ENCODE results near the gene SLC17A5. TPM values are rescaled to one million over a fixed set of nuclear protein-coding genes. Genes with fewer than 3 reads are reported as not detected.
"Not testable (repeated sequence)": the region's sequence is repeated elsewhere in the genome, so short reads cannot be mapped to it uniquely, and the experiment has no call there.

Gene SLC17A5
- polyA plus RNA-seq, 1 experiment: 13.2 TPM

DNA sequence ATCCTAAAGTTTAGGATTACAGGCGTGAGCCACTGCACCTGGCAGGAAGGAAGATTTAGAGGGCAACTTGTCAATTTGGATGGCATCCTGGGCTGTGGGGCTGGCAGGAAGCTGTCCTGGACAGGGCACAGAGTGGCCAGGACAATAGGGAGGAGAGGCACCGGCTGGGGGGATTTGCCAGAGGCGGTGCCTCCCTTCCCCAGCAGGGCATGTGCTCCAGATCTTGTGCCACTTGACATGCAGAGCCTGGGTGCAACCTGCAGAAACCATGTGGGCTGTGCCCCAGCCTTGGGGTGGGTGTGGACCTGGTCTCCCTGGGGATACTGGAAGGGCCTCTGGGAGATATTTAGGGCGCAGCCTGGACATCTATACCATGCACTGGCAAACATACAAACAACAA is 74.4 kb downstream of the SLC17A5 start:
- H3K36me3 ChIP-seq (ENCODE audit: control insufficient read depth, insufficient read depth, low read length): no peaks in the 10 kb centered on the region
- H3K27me3 ChIP-seq (ENCODE audit: control insufficient read depth, insufficient read depth, low read length): no peaks in the 10 kb centered on the region
- CTCF ChIA-PET: interaction anchor here (1.0 to 3.0 kb wide), 6 partner anchors 14 to 344 kb away, joined by 3 to 22 read pairs (median 6); partner anchors contain the start of gene EEF1A1
- no peak for DNase-seq (ENCODE audit: low read depth)
- TF ChIP-seq CTCF (IDR thresholded peaks at IDR 0.05; ENCODE audit: insufficient read depth, low read depth, low read length): no peak
- POLR2A ChIA-PET: interaction anchor here (0.6 to 2.1 kb wide), 3 partner anchors 11 to 1037 kb away, joined by 10 to 34 read pairs (median 11); partner anchors contain the start of gene EEF1A1
- no peak overlapping the region for H3K4me3 ChIP-seq (ENCODE audit: low read depth, low read length)

GRCh38 chr6:73577676-73578075 is 76.1 kb downstream of the SLC17A5 start:
- CTCF ChIA-PET: interaction anchor here (0.6 to 0.8 kb wide), 2 partner anchors 31 to 38 kb away, joined by 3 read pairs; no protein-coding TSS in a partner anchor
- POLR2A ChIA-PET: no interaction called here
- no peak for DNase-seq (ENCODE audit: low read depth)

GRCh38 chr6:73572531-73572930 is 81.3 kb downstream of the SLC17A5 start:
- H3K27me3 ChIP-seq (ENCODE audit: control insufficient read depth, insufficient read depth, low read length); DNase-seq (ENCODE audit: low read depth); H3K4me3 ChIP-seq (ENCODE audit: low read depth, low read length); POLR2A ChIA-PET; H3K36me3 ChIP-seq (ENCODE audit: control insufficient read depth, insufficient read depth, low read length): not testable (repeated sequence)
- CTCF ChIA-PET: interaction anchor here (1.7 kb wide), 1 partner anchor 8 kb away, joined by 13 read pairs; no protein-coding TSS in a partner anchor

More at GRCh38 chr6:73577676-73578075, 76.1 kb downstream of the SLC17A5 start:
- H3K4me3 ChIP-seq (ENCODE audit: low read depth, low read length): no peak overlapping the region
- no peak for TF ChIP-seq CTCF (IDR thresholded peaks at IDR 0.05; ENCODE audit: insufficient read depth, low read depth, low read length)
- no peaks in the 10 kb centered on the region for H3K36me3 ChIP-seq (ENCODE audit: control insufficient read depth, insufficient read depth, low read length)
- no peaks in the 10 kb centered on the region for H3K27me3 ChIP-seq (ENCODE audit: control insufficient read depth, insufficient read depth, low read length)

GRCh38 chr6:73571218-73572181 is 82.3 kb downstream of the SLC17A5 start:
- H3K27me3 ChIP-seq (ENCODE audit: control insufficient read depth, insufficient read depth, low read length); H3K4me3 ChIP-seq (ENCODE audit: low read depth, low read length); POLR2A ChIA-PET; DNase-seq (ENCODE audit: low read depth); H3K36me3 ChIP-seq (ENCODE audit: control insufficient read depth, insufficient read depth, low read length): not testable (repeated sequence)
- CTCF ChIA-PET: interaction anchor here (1.7 kb wide), 1 partner anchor 9 kb away, joined by 13 read pairs; no protein-coding TSS in a partner anchor

DNA sequence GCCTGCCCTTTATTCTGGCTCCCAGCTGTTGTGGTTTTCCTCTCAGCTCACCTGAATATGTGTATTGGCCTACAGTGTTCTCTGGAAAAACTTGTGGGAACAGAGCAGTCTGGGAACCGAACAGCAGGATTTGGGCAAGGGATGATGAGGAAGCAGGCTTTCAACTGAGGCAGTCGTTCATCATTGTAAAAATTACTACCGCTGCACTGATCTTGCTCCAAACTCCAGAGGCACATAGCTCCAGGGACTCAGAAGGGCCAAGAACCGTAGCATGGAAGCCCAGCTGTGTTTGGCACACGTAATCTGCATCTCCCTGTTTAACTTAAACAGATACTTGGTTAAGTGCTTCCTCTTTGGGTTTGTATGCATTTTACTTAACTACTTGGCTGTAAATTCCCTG is 84.7 kb downstream of the SLC17A5 start:
- Histone ChIP-seq H3K36me3 (ENCODE audit: control insufficient read depth, insufficient read depth, low read length) (no peaks in the 10 kb centered on the region), H3K27me3 (ENCODE audit: control insufficient read depth, insufficient read depth, low read length) (no peaks in the 10 kb centered on the region), H3K4me3 (ENCODE audit: low read depth, low read length) (no peak overlapping the region)
- TF ChIP-seq CTCF (IDR thresholded peaks at IDR 0.05; ENCODE audit: insufficient read depth, low read depth, low read length): no peak
- ChIA-PET CTCF (interaction anchor here (1.0 kb wide), 1 partner anchor 42 kb away, joined by 4 read pairs; no protein-coding TSS in a partner anchor), POLR2A (no interaction called here)
- no peak for DNase-seq (ENCODE audit: low read depth)

- H3K27me3 ChIP-seq (ENCODE audit: control insufficient read depth, insufficient read depth, low read length): no peaks in the 10 kb centered on the region
- TF ChIP-seq CTCF (IDR thresholded peaks at IDR 0.05; ENCODE audit: insufficient read depth, low read depth, low read length): no peak
- no peaks in the 10 kb centered on the region for H3K36me3 ChIP-seq (ENCODE audit: control insufficient read depth, insufficient read depth, low read length)
- ChIA-PET CTCF (interaction anchor here (0.8 to 1.4 kb wide), 2 partner anchors 42 to 46 kb away, joined by 3 to 4 read pairs; partner anchors contain the start of gene EEF1A1), POLR2A (interaction anchor here (1.2 kb wide), 1 partner anchor 47 kb away, joined by 4 read pairs; the partner anchor contains the start of gene EEF1A1)
- no peak overlapping the region for H3K4me3 ChIP-seq (ENCODE audit: low read depth, low read length)
- DNase-seq (ENCODE audit: low read depth): peak; percentile 9
Observed at GRCh38 chr6:73566954-73567591, 86.7 kb downstream of the SLC17A5 start.

GRCh38 chr6:73566486-73566871 is 87.3 kb downstream of the SLC17A5 start:
- not testable (repeated sequence) for H3K4me3 ChIP-seq (ENCODE audit: low read depth, low read length); H3K27me3 ChIP-seq (ENCODE audit: control insufficient read depth, insufficient read depth, low read length); DNase-seq (ENCODE audit: low read depth); H3K36me3 ChIP-seq (ENCODE audit: control insufficient read depth, insufficient read depth, low read length)
- ChIA-PET CTCF (interaction anchor here (0.8 to 1.4 kb wide), 2 partner anchors 41 to 46 kb away, joined by 3 to 4 read pairs; partner anchors contain the start of gene EEF1A1), POLR2A (interaction anchor here (0.8 to 1.2 kb wide), 2 partner anchors 14 to 46 kb away, joined by 3 to 4 read pairs; partner anchors contain the start of gene EEF1A1)
